Sigmoid colon (tissue), 4 donors: Measurements from ENCODE around the gene RIMBP3C.

ENCODE experiments used
- CTCF ChIP-seq, 4 experiments: fragments of 450-650 bp in 3 of 4; fragments of 200-600 bp in 1 of 4; IDR thresholded peaks; one replicate each; pipeline ENCODE4 v1.5.1; 2016 to 2019; ENCODE audit warnings: antibody characterized with exemption in 4 of 4, mild to moderate bottlenecking in 3 of 4, moderate library complexity in 2 of 4
- EP300 ChIP-seq, 4 donors: sonication (generic); formaldehyde crosslinking; IDR thresholded peaks; one replicate each; pipeline ENCODE4 v1.6.1; 2017; ENCODE audit warnings: antibody characterized with exemption in 4 of 4
- POLR2A ChIP-seq, 2 donors: fragments of 450-650 bp; IDR thresholded peaks; one replicate each; pipeline ENCODE4 v1.6.1; 2016; ENCODE audit warnings: antibody characterized with exemption in 2 of 2, mild to moderate bottlenecking in 2 of 2, moderate library complexity in 2 of 2

GRCh38 chr22:21564411-21564810, 13.2 kb upstream of the RIMBP3C start:
- TF ChIP-seq CTCF (IDR thresholded peaks at IDR 0.05), result no peak
- no peak for TF ChIP-seq EP300 (IDR thresholded peaks at IDR 0.05)
- TF ChIP-seq POLR2A (IDR thresholded peaks at IDR 0.05), result no peak
